Measurements from ENCODE around the gene GTF3C4. TPM values are rescaled to one million over a fixed set of nuclear protein-coding genes. Genes with fewer than 3 reads are reported as not detected.

Gene GTF3C4
- polyA plus RNA-seq, 2 of the 4 experiments (the other 2 are of a cell fraction): 9.0 to 15.4 TPM

GRCh38 chr9:132733260-132733815 lies 63.1 kb downstream of the GTF3C4 start:
- 74% methylated on average over 22 of the region's 22 CpGs for WGBS (ENCODE audit: missing lambda C conversion rate)
- TF ChIP-seq CBX2 (IDR thresholded peaks at IDR 0.05; ENCODE audit: borderline replicate concordance, low read depth) (no peak), JUN (IDR thresholded peaks at IDR 0.05) (no peak), POLR2A (IDR thresholded peaks at IDR 0.05; ENCODE audit: low read length) (no peak), RFX5 (IDR thresholded peaks at IDR 0.05) (no peak), HES2 (IDR thresholded peaks at IDR 0.05) (no peak), KDM5A (IDR thresholded peaks at IDR 0.05) (no peak), HEYL (CRISPR knock-in tag; IDR thresholded peaks at IDR 0.05) (no peak), PHF8 (IDR thresholded peaks at IDR 0.05; ENCODE audit: borderline replicate concordance, low read depth) (no peak), HOXA7 (CRISPR knock-in tag; IDR thresholded peaks at IDR 0.05) (no peak)
- Histone ChIP-seq H3K27ac (no peak overlapping the region), H3K4me2 (no peak overlapping the region), H3K9me3 (no peaks in the 10 kb centered on the region), H3K4me3 (no peak overlapping the region), H3K4me1 (no peaks in the 10 kb centered on the region)
- ChIA-PET POLR2A (no interaction called here), CTCF (interaction anchor here (0.6 to 1.4 kb wide), 3 partner anchors 13 to 563 kb away, joined by 3 to 4 read pairs (median 4); no protein-coding TSS in a partner anchor)
- no peak for DNase-seq (ENCODE audit: low read depth in 1 of 2, low spot score in 1 of 2)
- no peak for FAIRE-seq
- ATAC-seq: no peak

GRCh38 chr9:132739710-132740310 lies 69.5 kb downstream of the GTF3C4 start:
- H3K4me3 ChIP-seq: no peak overlapping the region
- no peak overlapping the region for H3K4me2 ChIP-seq
- no peaks in the 10 kb centered on the region for H3K4me1 ChIP-seq
- FAIRE-seq (no peak), DNase-seq (ENCODE audit: low read depth in 1 of 2, low spot score in 1 of 2) (no peak), ATAC-seq (no peak)
- H3K9me3 ChIP-seq: no peaks in the 10 kb centered on the region
- 81% methylated on average over 9 of the region's 9 CpGs for WGBS (ENCODE audit: missing lambda C conversion rate)
- H3K27ac ChIP-seq: no peak overlapping the region
- POLR2A ChIA-PET: no interaction called here
- CTCF ChIA-PET: interaction anchor here (1.1 kb wide), 1 partner anchor 29 kb away, joined by 4 read pairs; no protein-coding TSS in a partner anchor
- TF ChIP-seq PBX3 (IDR thresholded peaks at IDR 0.05) (no peak), ATOH8 (CRISPR knock-in tag; IDR thresholded peaks at IDR 0.05; ENCODE audit: low read depth) (no peak), ZFP36 (IDR thresholded peaks at IDR 0.05; ENCODE audit: borderline replicate concordance, partially characterized antibody) (no peak), MAFK (IDR thresholded peaks at IDR 0.05; ENCODE audit: partially characterized antibody) (no peak), RARB (CRISPR knock-in tag; IDR thresholded peaks at IDR 0.05) (no peak)

- FAIRE-seq (no peak), ATAC-seq (no peak), DNase-seq (ENCODE audit: low read depth in 1 of 2, low spot score in 1 of 2) (no peak)
- H3K4me2 ChIP-seq: no peak overlapping the region
- no peaks in the 10 kb centered on the region for H3K4me1 ChIP-seq
- H3K27ac ChIP-seq: no peak overlapping the region
- H3K9me3 ChIP-seq: no peaks in the 10 kb centered on the region
- WGBS (ENCODE audit: missing lambda C conversion rate): 45% methylated on average over 15 of the region's 15 CpGs
- POLR2A ChIA-PET: no interaction called here
- CTCF ChIA-PET: interaction anchor here (1.0 to 1.1 kb wide), 2 partner anchors 28 to 59 kb away, joined by 3 to 4 read pairs; no protein-coding TSS in a partner anchor
- no peak overlapping the region for H3K4me3 ChIP-seq
- TF ChIP-seq BCL3 (IDR thresholded peaks at IDR 0.05) (no peak), EHF (CRISPR knock-in tag; IDR thresholded peaks at IDR 0.05) (no peak), RAD21 (conservative IDR thresholded peaks at IDR 0.05 in 1 of 2, IDR thresholded peaks at IDR 0.05 in 1 of 2) (no peak), TP53 (CRISPR knock-in tag; IDR thresholded peaks at IDR 0.05) (no peak), HOXB5 (CRISPR knock-in tag; IDR thresholded peaks at IDR 0.05) (no peak), REST (IDR thresholded peaks at IDR 0.05) (no peak), NPAS2 (CRISPR knock-in tag; IDR thresholded peaks at IDR 0.05; ENCODE audit: borderline replicate concordance) (no peak), CHD4 (IDR thresholded peaks at IDR 0.05; ENCODE audit: borderline replicate concordance) (no peak), ATOH8 (CRISPR knock-in tag; IDR thresholded peaks at IDR 0.05; ENCODE audit: low read depth) (no peak), HDAC2 (IDR thresholded peaks at IDR 0.05) (no peak), HOXB13 (CRISPR knock-in tag; IDR thresholded peaks at IDR 0.05; ENCODE audit: low read depth) (no peak)
Measured at GRCh38 chr9:132740526-132741309, 70.5 kb downstream of the GTF3C4 start.
